ENCODE data around the gene CXCR5.

GRCh38 chr11:118921121-118921928 lies 37.6 kb downstream of the CXCR5 start:
- TF ChIP-seq EZH2 (IDR thresholded peaks at IDR 0.05) (no peak), POLR2AphosphoS5 (IDR thresholded peaks at IDR 0.05; ENCODE audit: borderline replicate concordance, low read depth, low read length) (no peak), FOXP2 (optimal IDR thresholded peaks at IDR 0.05; ENCODE audit: control extremely low read depth, extremely low read length, insufficient read depth) (peak; percentile 85)
